WTC11 (cell line): Measurements from ENCODE around the gene RRP7A.
"Not testable (repeated sequence)": the region's sequence is repeated elsewhere in the genome, so short reads cannot be mapped to it uniquely, and the experiment has no call there.

Experiments
- CDX4 ChIP-seq: fragments of 250-450 bp; sonication (Bioruptor Pico); IDR thresholded peaks from 2 replicates; pipeline ENCODE4 v1.9.0; 2021; ENCODE audit warnings: moderate library complexity, mild to moderate bottlenecking, inconsistent platforms, borderline replicate concordance
- CTCF ChIP-seq: fragments of 200-600 bp; IDR thresholded peaks from 2 replicates; pipeline ENCODE4 v1.8.0; 2022; ENCODE audit warnings: antibody characterized with exemption
- ESRRA ChIP-seq: sonication (generic); formaldehyde crosslinking; IDR thresholded peaks from 2 replicates; pipeline ENCODE4 v1.8.1; 2022; ENCODE audit warnings: mild to moderate bottlenecking, missing genetic modification reagents, borderline replicate concordance
- FOXP4 ChIP-seq: sonication (generic); formaldehyde crosslinking; IDR thresholded peaks from 2 replicates; pipeline ENCODE4 v1.8.0; 2022; ENCODE audit warnings: mild to moderate bottlenecking, missing genetic modification reagents
- JAZF1 ChIP-seq: fragments of 250-450 bp; sonication (Bioruptor Pico); IDR thresholded peaks from 2 replicates; pipeline ENCODE4 v1.9.0; 2021; ENCODE audit warnings: moderate library complexity, mild to moderate bottlenecking, inconsistent platforms
- MXD4 ChIP-seq: fragments of 250-450 bp; sonication (Bioruptor Pico); IDR thresholded peaks from 2 replicates; pipeline ENCODE4 v1.8.0; 2021; ENCODE audit warnings: mild to moderate bottlenecking, moderate library complexity, borderline replicate concordance
- MYBL2 ChIP-seq: sonication (generic); formaldehyde crosslinking; IDR thresholded peaks from 2 replicates; pipeline ENCODE4 v1.8.1; 2023; ENCODE audit warnings: mild to moderate bottlenecking, moderate library complexity, missing genetic modification reagents
- NFYB ChIP-seq: sonication (generic); formaldehyde crosslinking; conservative IDR thresholded peaks from 2 replicates; pipeline ENCODE4 v1.8.0; 2022; ENCODE audit warnings: low read depth, missing genetic modification reagents
- NR1H2 ChIP-seq: sonication (generic); formaldehyde crosslinking; IDR thresholded peaks from 2 replicates; pipeline ENCODE4 v1.9.0; 2021; ENCODE audit warnings: mild to moderate bottlenecking, moderate library complexity, missing genetic modification reagents
- NR3C1 ChIP-seq: sonication (generic); formaldehyde crosslinking; conservative IDR thresholded peaks from 2 replicates; pipeline ENCODE4 v1.8.1; 2023; ENCODE audit warnings: low read depth, mild to moderate bottlenecking, missing genetic modification reagents
- USF1 ChIP-seq: sonication (generic); formaldehyde crosslinking; IDR thresholded peaks from 2 replicates; pipeline ENCODE4 v1.8.0; 2022; ENCODE audit warnings: mild to moderate bottlenecking, missing genetic modification reagents
- USF2 ChIP-seq: sonication (generic); formaldehyde crosslinking; IDR thresholded peaks from 2 replicates; pipeline ENCODE4 v1.8.1; 2023; ENCODE audit warnings: mild to moderate bottlenecking, missing genetic modification reagents, moderate library complexity

GRCh38 chr22:42552294-42552647 lies 32.7 kb upstream of the RRP7A start:
- not testable (repeated sequence) for TF ChIP-seq MXD4; CTCF; NR1H2 (CRISPR knock-in tag); USF2 (CRISPR knock-in tag); FOXP4 (CRISPR knock-in tag); USF1 (CRISPR knock-in tag); NFYB (CRISPR knock-in tag); MYBL2 (CRISPR knock-in tag); JAZF1; NR3C1 (CRISPR knock-in tag); CDX4 (CRISPR knock-in tag); ESRRA (CRISPR knock-in tag)
